ENCODE results near the gene DNAJC1. TPM values are rescaled to one million over a fixed set of nuclear protein-coding genes. Genes with fewer than 3 reads are reported as not detected.

The DNAJC1 gene
- total RNA-seq, 5 donors from 2014 or later (not counting 1 experiment from before 2014, with no cell fraction given) = 12.8 to 23.1 (median 16.7) TPM

- no peaks in the 10 kb centered on the region for H3K4me1 ChIP-seq (ENCODE audit: control insufficient read depth in 1 of 2, extremely low read depth in 1 of 2, insufficient read depth in 2 of 2, low read length in 2 of 2)
- POLR2A ChIA-PET = interaction anchor here in 1 of 2 donors (0.7 kb wide), 1 partner anchor 926 kb away, joined by 4 read pairs; no protein-coding TSS in a partner anchor
- no peaks in the 10 kb centered on the region for H3K27me3 Mint-ChIP-seq
- no peaks in the 10 kb centered on the region for H3K9me3 Mint-ChIP-seq
- peaks cover 0 to 34% of the 10 kb centered on the region in 2 donors for H3K36me3 ChIP-seq (ENCODE audit: control insufficient read depth in 2 of 2, extremely low read depth in 1 of 2, insufficient read depth in 1 of 2, low read length in 1 of 2)
- no peaks in the 10 kb centered on the region for H3K9me3 ChIP-seq
- H3K4me3 ChIP-seq (ENCODE audit: control insufficient read depth in 1 of 2, extremely low read depth in 1 of 2, low read length in 1 of 2) = no peak overlapping the region
- no peak overlapping the region for H3K27ac Mint-ChIP-seq
- CTCF ChIA-PET = no interaction called here
- DNase-seq (no peak), ATAC-seq (replicated peaks in 1 of 4) (no peak)
- peaks cover 55% of the 10 kb centered on the region for H3K36me3 Mint-ChIP-seq
- H3K4me1 Mint-ChIP-seq = peaks cover 4 to 23% (median 12%) of the 10 kb centered on the region in 3 donors
- H3K4me3 Mint-ChIP-seq = no peak overlapping the region
- H3K27me3 ChIP-seq (replicated peaks in 1 of 2; ENCODE audit: control insufficient read depth in 2 of 2, extremely low read depth in 1 of 2, insufficient read depth in 2 of 2, low read length in 1 of 2) = no peaks in the 10 kb centered on the region
- no peak overlapping the region for H3K27ac ChIP-seq (ENCODE audit: low read length)
- 100% methylated on average over 3 of the region's 4 CpGs for WGBS (ENCODE audit: insufficient coverage)
Measured at GRCh38 chr10:21712975-21713374, 290.6 kb downstream of the DNAJC1 start.

DNA sequence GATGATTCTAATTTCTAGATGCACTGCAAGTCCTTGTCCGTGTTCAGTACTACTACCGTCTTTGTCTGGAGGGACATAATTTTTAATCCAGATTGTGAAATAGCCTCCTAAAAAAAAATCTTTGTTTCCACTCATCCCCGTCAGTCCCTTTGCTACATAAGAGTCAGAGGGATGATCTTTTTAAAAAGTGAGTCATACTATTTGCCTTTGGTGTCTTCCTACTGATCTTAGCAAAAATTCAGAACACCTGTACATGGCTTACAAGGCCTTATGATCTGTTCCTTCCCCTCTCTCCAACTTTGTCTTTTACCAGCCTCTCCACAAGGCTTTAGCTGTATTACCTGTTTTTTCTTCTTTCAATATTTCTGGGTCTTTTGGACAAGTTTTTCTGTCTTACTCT lies 296.0 kb downstream of the DNAJC1 start:
- CTCF ChIA-PET = interaction anchor here in 1 of 2 donors (1.0 kb wide), 1 partner anchor 143 kb away, joined by 3 read pairs; no protein-coding TSS in a partner anchor
- Histone ChIP-seq H3K9me3 (no peaks in the 10 kb centered on the region), H3K27me3 (replicated peaks in 1 of 2; ENCODE audit: control insufficient read depth in 2 of 2, extremely low read depth in 1 of 2, insufficient read depth in 2 of 2, low read length in 1 of 2) (no peaks in the 10 kb centered on the region), H3K27ac (ENCODE audit: low read length) (no peak overlapping the region), H3K36me3 (ENCODE audit: control insufficient read depth in 2 of 2, extremely low read depth in 1 of 2, insufficient read depth in 1 of 2, low read length in 1 of 2) (peaks cover 3 to 7% of the 10 kb centered on the region in 2 donors), H3K4me3 (ENCODE audit: control insufficient read depth in 1 of 2, extremely low read depth in 1 of 2, low read length in 1 of 2) (no peak overlapping the region), H3K4me1 (ENCODE audit: control insufficient read depth in 1 of 2, extremely low read depth in 1 of 2, insufficient read depth in 2 of 2, low read length in 2 of 2) (peaks cover 13 to 16% of the 10 kb centered on the region in 2 experiments)
- Mint-ChIP-seq H3K36me3 (peaks cover 41% of the 10 kb centered on the region), H3K9me3 (no peaks in the 10 kb centered on the region), H3K4me1 (peaks cover 30 to 42% (median 41%) of the 10 kb centered on the region in 3 donors), H3K27me3 (no peaks in the 10 kb centered on the region), H3K27ac (no peak overlapping the region), H3K4me3 (no peak overlapping the region)
- WGBS (ENCODE audit: insufficient coverage) = no CpG with 5 or more reads among the region's 3 CpGs
- DNase-seq (no peak), ATAC-seq (replicated peaks in 1 of 4) (no peak)
- POLR2A ChIA-PET = no interaction called here

Other genes with a start within 250 kb of the DNAJC1 start
- gene EBLN1, start 214.3 kb upstream of the DNAJC1 start, total RNA-seq = not detected

Measured in T-cell (primary cell).